ENCODE measurements around the gene ATOX1.

DNA sequence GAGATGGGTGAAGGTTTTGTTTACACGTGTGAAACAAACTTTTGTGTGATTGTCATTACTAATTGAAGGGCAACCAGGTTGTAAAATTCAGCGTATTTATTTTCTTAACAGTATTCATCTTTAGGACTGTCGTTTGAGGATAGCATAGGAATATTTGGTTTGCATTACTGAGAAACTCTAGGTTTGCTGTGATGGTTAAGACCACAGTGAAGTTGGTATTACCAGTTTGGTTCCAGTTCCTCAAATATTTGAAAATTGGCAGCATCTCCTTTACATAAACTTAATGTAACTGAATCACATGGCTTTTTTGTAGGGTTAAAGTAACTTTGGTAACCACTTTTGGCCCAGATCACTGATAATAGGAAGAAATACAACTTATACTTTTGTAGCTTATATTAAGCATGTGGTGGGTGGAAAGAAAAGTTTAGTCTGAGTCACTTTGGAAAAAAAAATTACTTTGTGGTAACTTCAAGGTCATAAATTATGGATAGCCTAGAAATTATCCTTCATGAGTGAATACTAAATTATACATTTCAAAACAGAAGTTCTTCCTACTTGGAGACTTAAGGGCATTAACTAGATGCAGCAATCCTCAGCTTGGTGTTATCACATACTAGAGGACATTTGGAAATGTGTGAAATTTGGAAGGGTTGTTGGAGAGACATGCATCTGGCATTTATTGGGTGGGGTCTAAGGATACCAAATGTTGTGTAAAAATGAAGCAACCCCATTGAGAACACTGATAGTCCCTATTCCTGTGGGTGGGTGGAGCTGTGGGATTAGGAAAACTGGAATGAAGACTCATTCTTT is 47.2 kb upstream of the ATOX1 start:
- TF ChIP-seq, protein P1, sequence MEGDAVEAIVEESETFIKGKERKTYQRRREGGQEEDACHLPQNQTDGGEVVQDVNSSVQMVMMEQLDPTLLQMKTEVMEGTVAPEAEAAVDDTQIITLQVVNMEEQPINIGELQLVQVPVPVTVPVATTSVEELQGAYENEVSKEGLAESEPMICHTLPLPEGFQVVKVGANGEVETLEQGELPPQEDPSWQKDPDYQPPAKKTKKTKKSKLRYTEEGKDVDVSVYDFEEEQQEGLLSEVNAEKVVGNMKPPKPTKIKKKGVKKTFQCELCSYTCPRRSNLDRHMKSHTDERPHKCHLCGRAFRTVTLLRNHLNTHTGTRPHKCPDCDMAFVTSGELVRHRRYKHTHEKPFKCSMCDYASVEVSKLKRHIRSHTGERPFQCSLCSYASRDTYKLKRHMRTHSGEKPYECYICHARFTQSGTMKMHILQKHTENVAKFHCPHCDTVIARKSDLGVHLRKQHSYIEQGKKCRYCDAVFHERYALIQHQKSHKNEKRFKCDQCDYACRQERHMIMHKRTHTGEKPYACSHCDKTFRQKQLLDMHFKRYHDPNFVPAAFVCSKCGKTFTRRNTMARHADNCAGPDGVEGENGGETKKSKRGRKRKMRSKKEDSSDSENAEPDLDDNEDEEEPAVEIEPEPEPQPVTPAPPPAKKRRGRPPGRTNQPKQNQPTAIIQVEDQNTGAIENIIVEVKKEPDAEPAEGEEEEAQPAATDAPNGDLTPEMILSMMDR (conservative IDR thresholded peaks at IDR 0.05; ENCODE audit: low read depth in 2 of 2) = no peak
- TF ChIP-seq JUNB (IDR thresholded peaks at IDR 0.05; ENCODE audit: unreplicated experiment) = no peak
- TF ChIP-seq POLR2AphosphoS5 (IDR thresholded peaks at IDR 0.05; ENCODE audit: low read depth) = no peak
- TF ChIP-seq EZH2 (IDR thresholded peaks at IDR 0.05; ENCODE audit: low read depth, unreplicated experiment) = no peak

Data from GM23338 (cell line).